Astrocyte (in vitro differentiated cells and primary cell): ENCODE results near the gene POU6F1. TPM values are rescaled to one million over a fixed set of nuclear protein-coding genes. Genes with fewer than 3 reads are reported as not detected.
A peak's percentile ranks its signal among the peaks of the same experiment; 100 is the strongest.
"Not testable (repeated sequence)": the region's sequence is repeated elsewhere in the genome, so short reads cannot be mapped to it uniquely, and the experiment has no call there.

Experiments used
- DNase-seq: peaks from one replicate; pipeline ENCODE4 v3.0.0-alpha.2; 2010; ENCODE audit warnings: low read depth
- FAIRE-seq: peaks from 2 replicates; lab custom pipeline; 2011; peaks lifted over from hg19 to GRCh38; lab: Jason Lieb, UNC
- H2AFZ ChIP-seq: 2 replicates; pipeline ENCODE4 v1.6.0; 2012; ENCODE audit warnings: low read depth, low read length, inconsistent platforms
- H3K27ac ChIP-seq: 2 replicates; pipeline ENCODE4 v1.5.1; 2011; ENCODE audit warnings: low read depth, low read length, inconsistent platforms
- H3K27me3 ChIP-seq: 2 replicates; pipeline ENCODE4 v1.6.0; 2011; ENCODE audit warnings: low read length, inconsistent platforms; ENCODE audit not compliant: insufficient read depth
- H3K36me3 ChIP-seq: 2 replicates; pipeline ENCODE4 v1.5.1; 2011; ENCODE audit warnings: low read length, inconsistent platforms; ENCODE audit not compliant: insufficient read depth
- H3K4me1 ChIP-seq: 2 replicates; pipeline ENCODE4 v1.5.1; 2011; ENCODE audit warnings: low read length, inconsistent platforms; ENCODE audit not compliant: insufficient read depth
- H3K4me2 ChIP-seq: 2 replicates; pipeline ENCODE4 v1.6.0; 2012; ENCODE audit warnings: low read length, inconsistent platforms
- H3K4me3 ChIP-seq: 2 replicates; pipeline ENCODE4 v1.5.1; 2011; ENCODE audit warnings: low read depth, mild to moderate bottlenecking, low read length, inconsistent platforms; ENCODE audit not compliant: insufficient read depth
- H3K79me2 ChIP-seq: 2 replicates; pipeline ENCODE4 v1.6.0; 2012; ENCODE audit warnings: mild to moderate bottlenecking, low read length, inconsistent platforms; ENCODE audit not compliant: insufficient read depth
- H3K9ac ChIP-seq: 2 replicates; pipeline ENCODE4 v1.6.0; 2012; ENCODE audit warnings: mild to moderate bottlenecking, low read length, inconsistent platforms
- H3K9me3 ChIP-seq: 2 replicates; pipeline ENCODE4 v1.5.1; 2012; ENCODE audit warnings: low read depth, mild to moderate bottlenecking, low read length, inconsistent platforms; ENCODE audit not compliant: insufficient read depth
- H4K20me1 ChIP-seq: 2 replicates; pipeline ENCODE4 v1.6.0; 2012; ENCODE audit warnings: low read length, inconsistent platforms; ENCODE audit not compliant: insufficient read depth
- H3K27ac Mint-ChIP-seq: one replicate; pipeline ENCODE4 v1.8.0; 2021; ENCODE audit warnings: mild to moderate bottlenecking, mixed read lengths; ENCODE audit not compliant: unreplicated experiment
- H3K27me3 Mint-ChIP-seq: one replicate; pipeline ENCODE4 v1.8.0; 2021; ENCODE audit warnings: low read depth, mixed read lengths; ENCODE audit not compliant: unreplicated experiment
- H3K36me3 Mint-ChIP-seq: one replicate; pipeline ENCODE4 v1.8.0; 2021; ENCODE audit warnings: low read depth, mixed read lengths; ENCODE audit not compliant: unreplicated experiment
- H3K4me1 Mint-ChIP-seq: one replicate; pipeline ENCODE4 v1.8.0; 2021; ENCODE audit warnings: low read depth, mixed read lengths; ENCODE audit not compliant: unreplicated experiment
- H3K4me3 Mint-ChIP-seq: one replicate; pipeline ENCODE4 v1.8.0; 2021; ENCODE audit warnings: mild to moderate bottlenecking, moderate library complexity, mixed read lengths; ENCODE audit not compliant: unreplicated experiment
- H3K9me3 Mint-ChIP-seq: one replicate; pipeline ENCODE4 v1.8.0; 2021; ENCODE audit warnings: mild to moderate bottlenecking, mixed read lengths; ENCODE audit not compliant: unreplicated experiment
- CTCF ChIP-seq: IDR thresholded peaks from 2 replicates; pipeline ENCODE4 v1.5.1; 2011; ENCODE audit warnings: low read depth, mild to moderate bottlenecking, inconsistent platforms, low read length, moderate library complexity; ENCODE audit not compliant: insufficient read depth
- EZH2 ChIP-seq: IDR thresholded peaks from 2 replicates; pipeline ENCODE4 v1.6.1; 2012; ENCODE audit warnings: mild to moderate bottlenecking, low read length, inconsistent platforms; ENCODE audit not compliant: insufficient read depth
- total RNA-seq: library from RNA; stranded (reverse); gene quantifications from 2 replicates; pipeline ENCODE4 v1.2.1, GENCODE V29; 2021

The POU6F1 gene
- total RNA-seq, 1 donor from 2014 or later = 3.6 TPM

- Mint-ChIP-seq H3K4me3 (no peak overlapping the region), H3K9me3 (no peaks in the 10 kb centered on the region), H3K4me1 (no peaks in the 10 kb centered on the region), H3K27me3 (no peaks in the 10 kb centered on the region), H3K27ac (no peak overlapping the region), H3K36me3 (no peaks in the 10 kb centered on the region)
- no peaks in the 10 kb centered on the region for H3K9me3 ChIP-seq
- no peaks in the 10 kb centered on the region for H3K27me3 ChIP-seq
- no peaks in the 10 kb centered on the region for H3K36me3 ChIP-seq
- FAIRE-seq = no peak
- H3K27ac ChIP-seq = no peak overlapping the region
- H4K20me1 ChIP-seq = peaks cover 2% of the 10 kb centered on the region
- peaks cover 63% of the 10 kb centered on the region for H3K79me2 ChIP-seq
- H3K9ac ChIP-seq = no peak overlapping the region
- H3K4me2 ChIP-seq = no peak overlapping the region
- H3K4me3 ChIP-seq = no peak overlapping the region
- no peaks in the 10 kb centered on the region for H3K4me1 ChIP-seq
- TF ChIP-seq EZH2 (no peak), CTCF (no peak)
- H2AFZ ChIP-seq = no peak overlapping the region
- no peak for DNase-seq
Observed at GRCh38 chr12:51263341-51263740, 45.5 kb upstream of the POU6F1 start.

GRCh38 chr12:51262758-51263177 is 44.9 kb upstream of the POU6F1 start:
- Histone ChIP-seq H3K4me3 (no peak overlapping the region), H3K4me1 (no peaks in the 10 kb centered on the region), H3K9me3 (no peaks in the 10 kb centered on the region), H3K9ac (no peak overlapping the region), H2AFZ (no peak overlapping the region), H4K20me1 (peaks cover 2% of the 10 kb centered on the region), H3K27me3 (no peaks in the 10 kb centered on the region), H3K36me3 (no peaks in the 10 kb centered on the region), H3K27ac (no peak overlapping the region), H3K4me2 (no peak overlapping the region), H3K79me2 (peaks cover 57% of the 10 kb centered on the region)
- DNase-seq (peak; percentile 33), FAIRE-seq (no peak)
- Mint-ChIP-seq H3K36me3 (no peaks in the 10 kb centered on the region), H3K27ac (no peak overlapping the region), H3K27me3 (no peaks in the 10 kb centered on the region), H3K9me3 (no peaks in the 10 kb centered on the region), H3K4me3 (no peak overlapping the region), H3K4me1 (no peaks in the 10 kb centered on the region)
- TF ChIP-seq EZH2 (no peak), CTCF (peak; percentile 33)

- not testable (repeated sequence) for H3K27ac Mint-ChIP-seq, H2AFZ ChIP-seq, H3K27me3 ChIP-seq, H3K9me3 Mint-ChIP-seq, H3K36me3 Mint-ChIP-seq, H3K4me3 Mint-ChIP-seq, H3K27ac ChIP-seq, H3K4me3 ChIP-seq, H3K4me1 Mint-ChIP-seq, DNase-seq, H3K4me1 ChIP-seq, H3K27me3 Mint-ChIP-seq, H3K9ac ChIP-seq, FAIRE-seq, H3K4me2 ChIP-seq, H3K9me3 ChIP-seq, H3K36me3 ChIP-seq
- Histone ChIP-seq H3K79me2 (peaks cover 50% of the 10 kb centered on the region), H4K20me1 (peaks cover 12% of the 10 kb centered on the region)
Observed at GRCh38 chr12:51259600-51259999, 41.7 kb upstream of the POU6F1 start.
